Neural progenitor cell (in vitro differentiated cells): ENCODE results near the gene B3GAT3. TPM values are rescaled to one million over a fixed set of nuclear protein-coding genes. Genes with fewer than 3 reads are reported as not detected.

Experiments used
- DNase-seq: peaks from one replicate; pipeline ENCODE4 v3.0.0-alpha.2; 2016; ENCODE audit warnings: low spot score
- H2AFZ ChIP-seq: fragments of 200-600 bp; sonication (generic); replicated peaks from 2 replicates; pipeline ENCODE4 v1.6.1; 2016; ENCODE audit warnings: antibody characterized with exemption
- H3F3A ChIP-seq: fragments of 200-600 bp; sonication (generic); 2 replicates; pipeline ENCODE4 v1.6.1; 2016; ENCODE audit warnings: antibody characterized with exemption, low read depth
- H3K27ac ChIP-seq: fragments of 200-600 bp; sonication (generic); 2 replicates; pipeline ENCODE4 v1.5.1; 2016; ENCODE audit warnings: mild to moderate bottlenecking
- H3K27me3 ChIP-seq: fragments of 200-600 bp; sonication (generic); 2 replicates; pipeline ENCODE4 v1.6.1; 2016; ENCODE audit warnings: mild to moderate bottlenecking, moderate library complexity
- H3K36me3 ChIP-seq: fragments of 200-600 bp; sonication (generic); 2 replicates; pipeline ENCODE4 v1.5.1; 2016
- H3K4me1 ChIP-seq: fragments of 200-600 bp; sonication (generic); 2 replicates; pipeline ENCODE4 v1.6.1; 2016; ENCODE audit warnings: mixed run types
- H3K4me2 ChIP-seq: fragments of 200-600 bp; sonication (generic); 2 replicates; pipeline ENCODE4 v1.6.1; 2016
- H3K4me3 ChIP-seq: fragments of 200-600 bp; sonication (generic); 2 replicates; pipeline ENCODE4 v1.5.1; 2016
- H3K79me2 ChIP-seq: fragments of 200-600 bp; sonication (generic); 2 replicates; pipeline ENCODE4 v1.6.1; 2016; ENCODE audit warnings: low read depth
- H3K9ac ChIP-seq: fragments of 200-600 bp; sonication (generic); 2 replicates; pipeline ENCODE4 v1.6.1; 2016
- H3K9me3 ChIP-seq: fragments of 200-600 bp; sonication (generic); 2 replicates; pipeline ENCODE4 v1.5.1; 2016; ENCODE audit warnings: low read depth
- H4K20me1 ChIP-seq: fragments of 200-600 bp; sonication (generic); 2 replicates; pipeline ENCODE4 v1.6.1; 2016; ENCODE audit warnings: low read depth
- H3K27ac Mint-ChIP-seq: 3 replicates; pipeline ENCODE4 v1.8.0; 2021; ENCODE audit warnings: mixed read lengths
- H3K27me3 Mint-ChIP-seq: 2 replicates; pipeline ENCODE4 v1.8.0; 2022; ENCODE audit warnings: low read depth, mild to moderate bottlenecking, inconsistent platforms, moderate library complexity, mixed read lengths; ENCODE audit not compliant: insufficient read depth
- H3K36me3 Mint-ChIP-seq: 3 replicates; pipeline ENCODE4 v1.8.0; 2021; ENCODE audit warnings: mixed read lengths
- H3K4me1 Mint-ChIP-seq: 3 replicates; pipeline ENCODE4 v1.8.0; 2021; ENCODE audit warnings: mixed read lengths
- H3K4me3 Mint-ChIP-seq: 3 replicates; pipeline ENCODE4 v1.8.0; 2021; ENCODE audit warnings: mild to moderate bottlenecking, moderate library complexity, mixed read lengths
- H3K9me3 Mint-ChIP-seq: 3 replicates; pipeline ENCODE4 v1.8.0; 2020; ENCODE audit warnings: mixed read lengths
- EZH2 ChIP-seq: fragments of 200-600 bp; sonication (generic); IDR thresholded peaks from 2 replicates; pipeline ENCODE4 v1.6.1; 2017; ENCODE audit warnings: antibody characterized with exemption, mild to moderate bottlenecking, moderate library complexity
- EZH2phosphoT487 ChIP-seq: fragments of 200-600 bp; sonication (generic); IDR thresholded peaks from 2 replicates; pipeline ENCODE4 v1.6.1; 2017; ENCODE audit warnings: antibody characterized with exemption
- total RNA-seq: library from RNA; depleted of rRNA; stranded (reverse); fragments of >200 nt; gene quantifications from 2 replicates; pipeline ENCODE4 v1.2.3, GENCODE V29; 2015; ENCODE audit warnings: low replicate concordance
- TF ChIP-seq, protein P1 (sequence below): fragments of 200-600 bp; sonication (generic); IDR thresholded peaks from 2 replicates; pipeline ENCODE4 v1.5.1; 2017; ENCODE audit warnings: antibody characterized with exemption, mild to moderate bottlenecking

Gene B3GAT3
- total RNA-seq, 1 donor from 2014 or later: 21.2 TPM

DNA sequence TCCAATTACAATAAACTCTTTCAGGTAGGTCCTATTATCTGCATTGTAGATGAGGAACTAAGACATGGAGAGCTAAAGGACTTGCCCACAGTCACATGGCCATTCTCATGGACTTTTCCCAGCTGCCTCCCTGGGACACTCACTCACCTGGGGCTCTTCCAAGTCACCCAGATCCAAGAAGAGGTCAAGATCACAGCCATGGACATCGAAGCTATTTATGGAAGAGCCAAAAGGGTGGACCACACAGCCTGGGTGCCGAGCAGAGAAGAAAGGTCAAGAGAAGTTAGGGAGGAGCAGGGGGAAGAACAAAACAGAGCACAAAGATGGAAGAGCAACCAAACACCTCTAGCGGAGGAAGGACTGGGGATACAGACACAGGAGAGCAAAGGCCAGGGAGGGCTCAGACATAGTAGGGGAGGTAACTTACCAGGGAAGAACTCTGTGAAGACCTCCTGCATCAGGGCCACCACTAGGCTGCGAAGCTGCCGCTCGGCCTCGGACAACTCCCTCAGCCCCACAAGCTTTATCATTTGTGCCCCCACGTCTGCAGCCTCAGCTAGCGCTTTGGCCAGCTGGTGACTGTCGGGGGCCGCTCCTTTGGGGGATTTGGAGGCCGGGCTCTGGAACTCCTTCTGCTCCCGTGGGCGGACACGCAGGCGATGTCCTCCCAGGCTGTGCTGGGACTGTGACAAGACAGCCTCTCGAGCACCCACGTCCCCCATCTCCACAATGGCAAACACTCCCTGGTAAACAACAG, 40.6 kb downstream of the B3GAT3 start:
- H3K4me1 ChIP-seq: no peaks in the 10 kb centered on the region
- H3K4me3 ChIP-seq: no peak overlapping the region
- H3K9me3 ChIP-seq: no peaks in the 10 kb centered on the region
- DNase-seq: no peak
- no peak for TF ChIP-seq EZH2phosphoT487
- TF ChIP-seq EZH2: no peak
- TF ChIP-seq, protein P1, sequence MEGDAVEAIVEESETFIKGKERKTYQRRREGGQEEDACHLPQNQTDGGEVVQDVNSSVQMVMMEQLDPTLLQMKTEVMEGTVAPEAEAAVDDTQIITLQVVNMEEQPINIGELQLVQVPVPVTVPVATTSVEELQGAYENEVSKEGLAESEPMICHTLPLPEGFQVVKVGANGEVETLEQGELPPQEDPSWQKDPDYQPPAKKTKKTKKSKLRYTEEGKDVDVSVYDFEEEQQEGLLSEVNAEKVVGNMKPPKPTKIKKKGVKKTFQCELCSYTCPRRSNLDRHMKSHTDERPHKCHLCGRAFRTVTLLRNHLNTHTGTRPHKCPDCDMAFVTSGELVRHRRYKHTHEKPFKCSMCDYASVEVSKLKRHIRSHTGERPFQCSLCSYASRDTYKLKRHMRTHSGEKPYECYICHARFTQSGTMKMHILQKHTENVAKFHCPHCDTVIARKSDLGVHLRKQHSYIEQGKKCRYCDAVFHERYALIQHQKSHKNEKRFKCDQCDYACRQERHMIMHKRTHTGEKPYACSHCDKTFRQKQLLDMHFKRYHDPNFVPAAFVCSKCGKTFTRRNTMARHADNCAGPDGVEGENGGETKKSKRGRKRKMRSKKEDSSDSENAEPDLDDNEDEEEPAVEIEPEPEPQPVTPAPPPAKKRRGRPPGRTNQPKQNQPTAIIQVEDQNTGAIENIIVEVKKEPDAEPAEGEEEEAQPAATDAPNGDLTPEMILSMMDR: no peak
- H4K20me1 ChIP-seq: no peaks in the 10 kb centered on the region
- H3K36me3 ChIP-seq: no peaks in the 10 kb centered on the region
- no peak overlapping the region for H3K27ac Mint-ChIP-seq
- H2AFZ ChIP-seq: no peak overlapping the region
- H3K27ac ChIP-seq: no peak overlapping the region
- no peak overlapping the region for H3K4me3 Mint-ChIP-seq
- peaks cover 14% of the 10 kb centered on the region for H3K79me2 ChIP-seq
- H3K9me3 Mint-ChIP-seq: no peaks in the 10 kb centered on the region
- no peak overlapping the region for H3K9ac ChIP-seq
- no peaks in the 10 kb centered on the region for H3K27me3 ChIP-seq
- no peaks in the 10 kb centered on the region for H3F3A ChIP-seq
- H3K27me3 Mint-ChIP-seq: no peaks in the 10 kb centered on the region
- peaks cover 17% of the 10 kb centered on the region for H3K36me3 Mint-ChIP-seq
- no peak overlapping the region for H3K4me2 ChIP-seq
- H3K4me1 Mint-ChIP-seq: no peaks in the 10 kb centered on the region

DNA sequence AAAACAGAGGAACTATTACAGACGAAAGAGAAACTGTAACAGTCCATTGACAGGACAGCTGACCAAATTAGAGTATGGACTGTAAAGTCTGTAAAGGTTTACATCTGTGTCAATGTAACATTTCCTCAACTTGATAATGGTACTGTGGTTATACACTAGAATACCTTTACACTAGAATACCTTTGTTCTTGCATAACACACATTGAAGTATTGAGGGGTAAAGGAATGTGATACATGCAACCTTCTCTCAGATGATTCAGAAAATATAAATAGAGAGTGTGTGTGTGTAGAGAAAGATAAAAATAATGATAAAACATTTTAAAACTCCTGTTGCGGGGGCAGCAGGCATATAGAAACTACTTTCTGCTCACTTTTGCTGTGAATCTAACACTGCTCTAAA, 42.5 kb downstream of the B3GAT3 start:
- H3K36me3 ChIP-seq: no peaks in the 10 kb centered on the region
- H3K4me1 ChIP-seq: peaks cover 6% of the 10 kb centered on the region
- no peak overlapping the region for H3K4me2 ChIP-seq
- no peak overlapping the region for H2AFZ ChIP-seq
- H3K4me3 ChIP-seq: no peak overlapping the region
- Mint-ChIP-seq H3K4me1 (peaks cover 9% of the 10 kb centered on the region), H3K36me3 (peaks cover 19% of the 10 kb centered on the region), H3K27ac (no peak overlapping the region), H3K4me3 (no peak overlapping the region), H3K9me3 (no peaks in the 10 kb centered on the region), H3K27me3 (peaks cover 6% of the 10 kb centered on the region)
- no peak for DNase-seq
- no peak for TF ChIP-seq EZH2phosphoT487
- TF ChIP-seq, protein P1: no peak
- TF ChIP-seq EZH2: no peak
- peaks cover 3% of the 10 kb centered on the region for H4K20me1 ChIP-seq
- H3K9ac ChIP-seq: no peak overlapping the region
- no peaks in the 10 kb centered on the region for H3K9me3 ChIP-seq
- H3F3A ChIP-seq: peaks cover 7% of the 10 kb centered on the region
- peaks cover 13% of the 10 kb centered on the region for H3K79me2 ChIP-seq
- no peaks in the 10 kb centered on the region for H3K27me3 ChIP-seq
- no peak overlapping the region for H3K27ac ChIP-seq

DNA sequence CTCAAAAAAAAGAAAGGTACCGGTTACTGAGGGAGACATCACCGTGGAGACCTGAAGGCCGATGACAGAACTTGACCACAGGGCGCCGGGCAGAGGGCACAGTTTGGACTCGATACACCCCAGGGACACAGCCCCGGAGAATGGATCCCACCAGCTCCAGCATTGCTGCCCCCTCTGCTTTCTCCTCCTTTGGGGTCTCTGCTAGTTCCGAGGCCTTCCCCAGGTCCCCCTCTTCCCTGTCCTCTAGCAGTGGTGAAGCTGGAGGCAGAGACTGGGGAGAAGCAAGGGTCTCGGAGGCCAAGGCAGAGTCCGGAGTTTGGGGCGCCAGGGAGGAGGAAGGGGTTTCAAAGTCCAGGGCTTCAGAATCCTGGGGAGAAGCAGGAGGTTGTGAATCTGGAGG, 43.2 kb downstream of the B3GAT3 start:
- H3K79me2 ChIP-seq: peaks cover 11% of the 10 kb centered on the region
- H3K27me3 ChIP-seq: no peaks in the 10 kb centered on the region
- peaks cover 14% of the 10 kb centered on the region for H3K4me1 Mint-ChIP-seq
- peaks cover 6% of the 10 kb centered on the region for H3K4me1 ChIP-seq
- no peak overlapping the region for H3K4me2 ChIP-seq
- no peak overlapping the region for H3K9ac ChIP-seq
- peaks cover 16% of the 10 kb centered on the region for H3K36me3 Mint-ChIP-seq
- TF ChIP-seq, protein P1: no peak
- TF ChIP-seq EZH2phosphoT487: no peak
- no peak for TF ChIP-seq EZH2
- peaks cover 7% of the 10 kb centered on the region for H3F3A ChIP-seq
- no peak overlapping the region for H3K4me3 Mint-ChIP-seq
- H3K9me3 Mint-ChIP-seq: no peaks in the 10 kb centered on the region
- peaks cover 10% of the 10 kb centered on the region for H3K27me3 Mint-ChIP-seq
- H3K27ac ChIP-seq: no peak overlapping the region
- H3K9me3 ChIP-seq: no peaks in the 10 kb centered on the region
- no peaks in the 10 kb centered on the region for H3K36me3 ChIP-seq
- H3K4me3 ChIP-seq: no peak overlapping the region
- peaks cover 3% of the 10 kb centered on the region for H4K20me1 ChIP-seq
- DNase-seq: no peak
- no peak overlapping the region for H3K27ac Mint-ChIP-seq
- H2AFZ ChIP-seq: no peak overlapping the region
